Measurements from ENCODE around the gene C1QTNF1.
"Not testable (repeated sequence)": the region's sequence is repeated elsewhere in the genome, so short reads cannot be mapped to it uniquely, and the experiment has no call there.

C1QTNF1 gene

GRCh38 chr17:79023180-79023705 is 726 bp upstream of the C1QTNF1 start:
- no peak for DNase-seq (ENCODE audit: low read depth in 3 of 3)

GRCh38 chr17:79024901-79025737 is 1.1 kb downstream of the C1QTNF1 start:
- DNase-seq (ENCODE audit: low read depth in 3 of 3) = no peak

GRCh38 chr17:79026376-79027273 is 2.7 kb downstream of the C1QTNF1 start:
- DNase-seq (ENCODE audit: low read depth in 3 of 3) = no peak

- no peak for DNase-seq (ENCODE audit: low read depth in 3 of 3)
Measured at GRCh38 chr17:79027274-79027924, 3.4 kb downstream of the C1QTNF1 start.

- DNase-seq (ENCODE audit: low read depth in 3 of 3) = no peak
Measured at GRCh38 chr17:79027925-79028491, 4.0 kb downstream of the C1QTNF1 start.

- no peak for DNase-seq (ENCODE audit: low read depth in 3 of 3)
Measured at GRCh38 chr17:79028496-79029326, 4.7 kb downstream of the C1QTNF1 start.

- DNase-seq (ENCODE audit: low read depth in 3 of 3) = no peak
Measured at GRCh38 chr17:79029327-79030009, 5.5 kb downstream of the C1QTNF1 start.

GRCh38 chr17:79030636-79031035 is 6.7 kb downstream of the C1QTNF1 start:
- DNase-seq (ENCODE audit: low read depth in 3 of 3) = not testable (repeated sequence)

- no peak for DNase-seq (ENCODE audit: low read depth in 3 of 3)
Measured at GRCh38 chr17:79031996-79032875, 8.3 kb downstream of the C1QTNF1 start.

GRCh38 chr17:79033046-79033616 is 9.2 kb downstream of the C1QTNF1 start:
- no peak for DNase-seq (ENCODE audit: low read depth in 3 of 3)

- no peak for DNase-seq (ENCODE audit: low read depth in 3 of 3)
Measured at GRCh38 chr17:79033741-79034501, 10.0 kb downstream of the C1QTNF1 start.

GRCh38 chr17:79034931-79035485 is 11.0 kb downstream of the C1QTNF1 start:
- DNase-seq (ENCODE audit: low read depth in 3 of 3) = no peak

GRCh38 chr17:79035686-79036085 is 11.7 kb downstream of the C1QTNF1 start:
- DNase-seq (ENCODE audit: low read depth in 3 of 3) = no peak

GRCh38 chr17:79036181-79036580 is 12.2 kb downstream of the C1QTNF1 start:
- DNase-seq (ENCODE audit: low read depth in 3 of 3) = no peak

GRCh38 chr17:79036596-79036995 is 12.6 kb downstream of the C1QTNF1 start:
- DNase-seq (ENCODE audit: low read depth in 3 of 3) = no peak

- DNase-seq (ENCODE audit: low read depth in 3 of 3) = no peak
Measured at GRCh38 chr17:79038545-79039135, 14.7 kb downstream of the C1QTNF1 start.

GRCh38 chr17:79039171-79039570 is 15.2 kb downstream of the C1QTNF1 start:
- no peak for DNase-seq (ENCODE audit: low read depth in 3 of 3)

Data from stimulated activated CD4-positive, alpha-beta T cell treated with anti-CD3 and anti-CD28 coated beads, TNF-alpha, amount 100 ng/mL, for 4 hours (primary cell).